Endodermal cell (in vitro differentiated cells): Measurements from ENCODE around the gene PLCH2. TPM values are rescaled to one million over a fixed set of nuclear protein-coding genes. Genes with fewer than 3 reads are reported as not detected.

Experiments
- DNase-seq: peaks from one replicate; pipeline ENCODE4 v3.0.0-alpha.2; 2017
- H3K27ac ChIP-seq: 2 replicates; pipeline ENCODE4 v1.5.1; 2013; ENCODE audit warnings: mild to moderate bottlenecking, low read depth, low read length, moderate library complexity
- H3K27me3 ChIP-seq: 2 replicates; pipeline ENCODE4 v1.6.1; 2013; ENCODE audit warnings: mild to moderate bottlenecking, low read length, moderate library complexity; ENCODE audit not compliant: insufficient read depth, control insufficient read depth, poor library complexity, severe bottlenecking
- H3K36me3 ChIP-seq: 2 replicates; pipeline ENCODE4 v1.7.0; 2013; ENCODE audit warnings: mild to moderate bottlenecking, low read length, moderate library complexity; ENCODE audit not compliant: control insufficient read depth, insufficient read depth
- H3K4me1 ChIP-seq: one replicate; pipeline ENCODE4 v1.7.0; 2013; ENCODE audit warnings: low read length; ENCODE audit not compliant: control insufficient read depth, insufficient read depth
- H3K4me3 ChIP-seq: 2 replicates; pipeline ENCODE4 v1.5.1; 2013; ENCODE audit warnings: mild to moderate bottlenecking, low read length, moderate library complexity
- H3K9ac ChIP-seq: 2 replicates; pipeline ENCODE4 v1.6.1; 2013; ENCODE audit warnings: mild to moderate bottlenecking, low read length, moderate library complexity; ENCODE audit not compliant: poor library complexity, severe bottlenecking; ENCODE audit errors: extremely low read depth
- H3K9me3 ChIP-seq: 2 replicates; pipeline ENCODE4 v1.6.1; 2013; ENCODE audit warnings: mild to moderate bottlenecking, low read length, moderate library complexity; ENCODE audit not compliant: control insufficient read depth
- H3K27ac Mint-ChIP-seq: 2 replicates; pipeline ENCODE4 v1.8.0; 2020; ENCODE audit warnings: mixed read lengths
- H3K27me3 Mint-ChIP-seq: 2 replicates; pipeline ENCODE4 v1.8.0; 2021; ENCODE audit warnings: mild to moderate bottlenecking, mixed read lengths; ENCODE audit not compliant: insufficient read depth
- H3K36me3 Mint-ChIP-seq: 2 replicates; pipeline ENCODE4 v1.8.0; 2020; ENCODE audit warnings: low read depth, mixed read lengths
- H3K4me1 Mint-ChIP-seq: 2 replicates; pipeline ENCODE4 v1.8.0; 2020; ENCODE audit warnings: mixed read lengths
- H3K4me3 Mint-ChIP-seq: 2 replicates; pipeline ENCODE4 v1.8.0; 2020; ENCODE audit warnings: mild to moderate bottlenecking, moderate library complexity, mixed read lengths
- H3K9me3 Mint-ChIP-seq: 2 replicates; pipeline ENCODE4 v1.8.0; 2020; ENCODE audit warnings: mild to moderate bottlenecking, mixed read lengths
- CTCF ChIP-seq: fragments of 200-600 bp; sonication (generic); conservative IDR thresholded peaks from 2 replicates; pipeline ENCODE4 v1.5.0; 2021; ENCODE audit warnings: antibody characterized with exemption, mild to moderate bottlenecking
- WGBS, 2 experiments: methylation state at CpG; one replicate each; pipeline versions ENCODE4 v1.1.5 to v1.1.7; 2013; ENCODE audit warnings: missing lambda C conversion rate in 2 of 2, mixed read lengths in 1 of 2; ENCODE audit not compliant: insufficient coverage in 1 of 2, insufficient read length in 1 of 2; 5-methylcytosine and 5-hydroxymethylcytosine counted together
- total RNA-seq, 2 donors: library from RNA; stranded (reverse); fragmentation: NEBNext Ultra II Directional in 1 of 2; extraction: Animal tissue kit (Norgen Biotek cat#: 25700) in 1 of 2; gene quantifications; 2 replicates in 1 of 2; 3 replicates in 1 of 2; pipeline ENCODE4 v1.2.1, GENCODE V29; 2021

Gene PLCH2
- total RNA-seq, 2 donors from 2014 or later = 0.18 to 0.31 TPM

GRCh38 chr1:2540816-2541492, 64.9 kb downstream of the PLCH2 start:
- Histone ChIP-seq H3K27ac (peak overlapping the region; percentile 64), H3K9ac (no peak overlapping the region), H3K36me3 (no peaks in the 10 kb centered on the region), H3K9me3 (no peaks in the 10 kb centered on the region), H3K4me3 (no peak overlapping the region), H3K4me1 (no peaks in the 10 kb centered on the region), H3K27me3 (peaks cover 28% of the 10 kb centered on the region)
- Mint-ChIP-seq H3K9me3 (no peaks in the 10 kb centered on the region), H3K27ac (no peak overlapping the region), H3K4me3 (no peak overlapping the region), H3K36me3 (no peaks in the 10 kb centered on the region), H3K27me3 (peaks cover 39% of the 10 kb centered on the region), H3K4me1 (no peaks in the 10 kb centered on the region)
- DNase-seq = peak; percentile 70
- 17 to 27% methylated on average over 7 to 39 of the region's 39 CpGs for whole genome bisulfite sequencing, 2 experiments
- TF ChIP-seq CTCF = no peak

DNA sequence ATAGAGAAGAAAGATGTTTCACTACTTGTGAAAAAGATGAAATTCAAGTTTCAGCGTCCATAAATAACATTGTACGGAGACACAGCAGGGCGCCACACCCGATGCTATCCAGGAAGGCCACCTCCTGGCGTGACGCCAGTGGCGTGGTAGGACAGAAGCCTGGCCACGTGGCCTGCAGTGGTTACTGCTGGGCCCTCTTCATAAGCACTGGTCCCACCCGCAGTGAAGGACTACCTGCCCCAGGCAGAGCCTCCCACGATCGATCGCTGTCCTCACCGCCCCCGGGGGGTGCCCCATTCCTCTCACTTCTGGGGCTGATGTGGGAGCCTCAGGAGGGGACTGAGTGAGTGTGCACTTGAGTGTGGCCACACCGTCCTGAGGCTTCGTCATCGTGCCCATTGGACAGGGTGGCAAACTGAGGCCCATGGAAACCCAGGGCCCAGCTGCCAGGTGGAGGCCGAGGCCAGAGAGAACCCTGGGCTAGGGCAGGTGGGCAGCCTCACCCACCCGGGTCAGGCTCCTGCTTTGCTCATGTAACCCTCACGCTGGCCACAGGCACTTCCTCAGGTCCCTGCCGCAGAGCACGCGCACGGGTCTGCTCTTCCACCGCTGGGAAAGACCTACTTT, 65.6 kb downstream of the PLCH2 start:
- Mint-ChIP-seq H3K4me1 (no peaks in the 10 kb centered on the region), H3K9me3 (no peaks in the 10 kb centered on the region), H3K4me3 (no peak overlapping the region), H3K36me3 (no peaks in the 10 kb centered on the region), H3K27me3 (peaks cover 34% of the 10 kb centered on the region), H3K27ac (no peak overlapping the region)
- Histone ChIP-seq H3K36me3 (no peaks in the 10 kb centered on the region), H3K9ac (no peak overlapping the region), H3K4me3 (no peak overlapping the region), H3K4me1 (no peaks in the 10 kb centered on the region), H3K9me3 (no peaks in the 10 kb centered on the region), H3K27ac (no peak overlapping the region), H3K27me3 (peaks cover 23% of the 10 kb centered on the region)
- WGBS, 2 experiments = 93 to 95% methylated on average over 22 to 25 of the region's 25 CpGs
- TF ChIP-seq CTCF = no peak
- DNase-seq = no peak

- Mint-ChIP-seq H3K36me3 (no peaks in the 10 kb centered on the region), H3K27me3 (peaks cover 29% of the 10 kb centered on the region), H3K9me3 (no peaks in the 10 kb centered on the region), H3K4me3 (no peak overlapping the region), H3K4me1 (no peaks in the 10 kb centered on the region), H3K27ac (no peak overlapping the region)
- Histone ChIP-seq H3K36me3 (no peaks in the 10 kb centered on the region), H3K9me3 (no peaks in the 10 kb centered on the region), H3K9ac (no peak overlapping the region), H3K27me3 (peaks cover 23% of the 10 kb centered on the region), H3K27ac (peak overlapping the region; percentile 94), H3K4me1 (no peaks in the 10 kb centered on the region), H3K4me3 (no peak overlapping the region)
- DNase-seq = no peak
- no peak for TF ChIP-seq CTCF
- WGBS, 2 experiments = 88 to 90% methylated on average over 10 to 11 of the region's 11 CpGs
Measured at GRCh38 chr1:2542246-2542915, 66.3 kb downstream of the PLCH2 start.
